Left ventricle myocardium superior (tissue), 1 donor: ENCODE results near the gene AVL9. TPM values are rescaled to one million over a fixed set of nuclear protein-coding genes. Genes with fewer than 3 reads are reported as not detected.
A peak's percentile ranks its signal among the peaks of the same experiment; 100 is the strongest.
"Not testable (repeated sequence)": the region's sequence is repeated elsewhere in the genome, so short reads cannot be mapped to it uniquely, and the experiment has no call there.

Source experiments
- ATAC-seq: fragments of 200-7000 bp; cut with Tn5 transposase; one replicate; pipeline ENCODE4 v1.9.1; 2020; ENCODE audit warnings: mild to moderate bottlenecking, moderate library complexity
- DNase-seq: peaks from one replicate; pipeline ENCODE4 v3.0.0-alpha.2; 2020
- intact Hi-C: fragments of 100-400 bp; cut with micrococcal nuclease; formaldehyde crosslinking; loops from one replicate; pipeline ENCODE4 v1.11.0; 2022
- long read RNA-seq: library from polyadenylated mRNA; unstranded; transcript quantifications from one replicate; pipeline ENCODE4 v2.0.0, GENCODE V29; 2021
- total RNA-seq: library from RNA; stranded (reverse); fragmentation: NEBNext Ultra II Directional; extraction: Animal tissue kit (Norgen Biotek cat#: 25700); gene quantifications from one replicate; pipeline ENCODE4 v1.2.1, GENCODE V29; 2021
- donor health status: DM: no; HTN: yes; CAD: no; lungs with severe emphysema.

The AVL9 gene
- 12.8 TPM for total RNA-seq
- long read RNA-seq, full-length matches to known transcripts: 3 of 6 reads
- long read RNA-seq, partial matches to known transcripts: 0 of 6 reads
- long read RNA-seq, other reads (novel, unspliced or antisense): 3 of 6 reads

DNA sequence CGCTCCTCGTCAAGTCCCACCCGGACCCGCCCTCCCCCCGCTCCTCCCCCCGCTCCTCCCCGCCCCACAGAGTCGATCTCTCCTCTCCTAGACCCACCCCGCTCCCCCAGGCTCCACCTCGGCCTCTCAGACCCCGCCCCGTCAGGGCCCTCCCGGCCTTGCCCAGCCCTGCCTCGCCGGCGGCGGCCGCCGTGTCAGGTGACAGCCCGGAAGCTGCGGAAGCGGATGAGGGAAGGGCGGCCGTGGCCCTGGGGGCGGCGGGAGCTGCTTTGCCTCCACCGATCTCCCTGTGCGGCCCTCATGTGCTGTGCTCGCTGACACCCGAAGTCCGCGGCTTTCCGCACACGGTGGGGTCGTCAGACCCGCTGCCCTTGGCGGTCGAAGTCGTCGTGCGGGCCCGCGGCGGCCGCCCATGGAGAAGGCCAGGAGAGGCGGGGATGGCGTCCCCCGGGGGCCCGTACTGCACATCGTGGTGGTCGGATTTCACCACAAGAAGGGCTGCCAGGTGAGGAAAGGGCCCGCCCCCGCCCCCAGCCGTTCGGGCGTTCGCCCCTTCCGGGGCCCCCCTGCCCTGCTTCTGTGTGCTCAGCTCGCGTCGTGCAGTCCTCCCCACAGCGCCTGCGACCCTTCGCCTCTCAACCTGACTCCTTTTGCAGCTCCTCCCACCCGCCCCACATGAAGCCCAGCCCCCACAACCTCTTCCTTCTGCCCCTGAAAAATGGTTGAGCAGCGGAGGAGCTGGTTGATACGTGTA is at the start of gene AVL9:
TSS of gene AVL9 (plus strand) at position 192 of the 754 bp plus-strand sequence. CDS start at position 413, 221 bp downstream.
- ATAC-seq: peak; percentile 98
- intact Hi-C loops: no loop called here

DNA sequence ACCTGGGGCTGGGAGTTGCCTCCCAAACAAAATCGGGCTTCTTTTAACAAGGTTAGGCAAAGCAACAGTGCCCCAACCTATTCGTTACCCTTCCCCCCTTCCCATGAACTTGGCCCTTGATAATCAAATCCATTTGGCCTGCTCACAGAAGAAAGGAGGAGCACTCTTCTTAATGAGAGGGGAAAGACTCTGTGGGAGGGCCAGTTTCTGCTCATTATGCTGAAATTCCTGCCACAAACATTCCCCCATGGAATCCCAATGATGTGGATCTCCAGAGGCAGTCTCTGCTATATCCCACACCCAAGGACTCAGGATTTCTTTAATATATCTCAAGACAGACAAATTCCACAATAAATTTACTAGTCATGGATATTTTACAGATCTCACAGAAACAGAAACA is 48.1 kb upstream of the AVL9 start:
- intact Hi-C loops: no loop called here
- no peak for ATAC-seq
- no peak for DNase-seq

More for the DNA sequence above, at the start of gene AVL9:
- DNase-seq: peak; percentile 99

DNA sequence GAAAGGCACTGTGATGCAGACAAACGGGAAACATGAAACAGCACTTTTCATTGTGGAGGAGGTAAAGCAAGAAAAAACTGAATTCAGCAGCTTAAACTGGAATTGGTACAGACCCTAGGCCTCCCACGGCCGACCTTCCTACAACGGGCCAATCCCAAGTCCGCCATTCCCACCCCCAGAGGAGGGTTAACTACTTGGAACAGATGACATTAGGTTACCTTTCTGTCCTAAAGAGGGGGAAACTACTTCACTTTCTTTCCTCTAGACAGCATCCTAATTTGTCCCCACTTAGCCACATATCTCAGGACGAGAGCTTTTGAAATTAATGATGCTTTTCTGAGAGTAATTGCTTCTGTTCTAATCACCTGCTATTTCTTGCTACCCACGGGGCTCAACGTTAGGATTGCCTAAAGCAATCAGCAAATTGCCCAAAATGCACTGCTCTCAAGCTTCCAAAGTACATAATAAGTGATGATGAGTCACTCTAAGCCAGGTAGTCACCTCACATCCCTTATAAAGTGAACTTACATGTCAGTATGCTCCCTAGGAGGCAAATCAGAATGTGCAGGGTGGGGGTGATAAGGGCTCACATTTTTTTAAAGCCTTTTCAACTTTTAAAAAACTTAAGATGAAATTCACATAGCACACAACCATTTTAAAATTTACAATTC is 41.8 kb upstream of the AVL9 start:
- ATAC-seq (no peak), DNase-seq (no peak)
- intact Hi-C loops: no loop called here

DNA sequence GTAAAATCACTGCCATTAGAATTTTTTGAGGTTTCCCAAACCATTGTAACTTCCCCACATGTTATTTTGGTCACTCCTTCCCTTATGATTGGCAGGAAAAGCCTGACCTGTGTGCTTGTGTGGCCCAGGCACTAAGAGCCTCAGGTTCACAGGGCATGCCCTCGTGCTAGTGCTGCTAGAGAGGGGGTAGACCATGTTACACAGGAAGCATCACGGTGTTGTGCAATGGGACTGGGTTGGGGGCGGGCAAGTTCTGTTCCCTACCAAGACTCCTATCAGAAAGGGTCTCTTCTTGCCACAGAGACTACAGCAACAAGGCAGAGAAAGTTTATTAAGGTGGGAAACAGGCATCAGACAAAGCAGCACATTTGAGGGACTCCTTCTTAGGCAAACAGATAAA is 37.3 kb upstream of the AVL9 start:
- intact Hi-C loops: no loop called here
- DNase-seq (no peak), ATAC-seq (no peak)

DNA sequence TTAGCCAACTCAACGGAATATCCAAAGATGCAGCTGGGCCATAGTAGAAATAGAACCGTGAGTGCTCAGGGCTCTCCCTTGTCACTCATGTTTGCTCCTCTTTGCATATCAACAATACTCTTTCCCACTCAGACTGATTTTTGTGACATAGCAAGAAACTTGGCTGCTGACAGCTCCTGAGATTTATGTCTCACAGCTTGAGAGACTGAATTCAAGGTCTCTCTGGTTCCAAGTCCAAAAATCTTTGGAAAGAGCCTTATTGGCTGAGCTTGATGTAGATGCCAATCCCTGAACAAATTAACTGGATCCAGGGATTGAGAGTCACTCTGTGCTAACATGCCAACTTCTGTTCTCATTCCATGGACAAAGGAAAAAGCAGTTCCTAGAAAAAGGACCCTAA is 35.5 kb upstream of the AVL9 start:
- DNase-seq (no peak), ATAC-seq (no peak)
- intact Hi-C loops: no loop called here

DNA sequence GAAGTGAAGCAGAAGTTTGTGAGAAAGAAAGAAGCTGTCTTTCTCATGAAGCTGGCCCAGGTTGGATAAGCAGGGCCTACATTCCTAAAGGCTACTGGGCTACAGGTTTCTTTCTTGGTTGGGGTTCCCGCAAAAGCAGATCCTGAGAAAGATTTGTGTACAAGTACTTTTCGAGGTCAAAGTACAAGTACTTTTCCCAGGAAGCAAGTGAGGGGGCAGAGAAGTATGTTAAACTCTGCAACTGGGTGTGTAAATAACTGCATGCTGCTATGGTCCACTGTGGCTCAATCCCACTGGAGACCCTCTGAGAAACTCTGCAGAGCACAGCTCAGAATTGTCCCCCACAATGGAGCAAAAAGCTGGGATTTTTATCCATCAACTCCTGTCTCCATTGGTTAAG is 33.8 kb upstream of the AVL9 start:
- DNase-seq (no peak), ATAC-seq (no peak)
- intact Hi-C loops: no loop called here

DNA sequence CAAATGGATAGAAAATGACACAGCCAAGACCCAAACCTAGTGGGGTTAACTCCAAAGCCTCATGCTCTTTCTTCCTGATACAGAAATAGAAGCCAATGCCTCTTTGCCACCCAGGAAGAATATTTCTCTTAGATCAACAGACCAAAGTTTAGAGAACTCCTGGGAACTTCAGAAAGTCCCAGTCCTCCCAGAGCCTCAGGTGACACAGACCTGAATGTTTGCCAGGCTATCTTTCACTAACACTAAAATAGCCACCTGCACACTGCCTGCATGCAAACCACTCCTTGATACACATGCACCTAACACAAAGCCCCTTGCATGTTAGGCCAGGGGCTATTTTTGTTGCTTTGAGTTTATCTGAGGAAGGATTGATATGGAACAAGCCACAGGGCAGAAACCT is 32.8 kb upstream of the AVL9 start:
- ATAC-seq: no peak
- no peak for DNase-seq
- intact Hi-C loops: no loop called here

DNA sequence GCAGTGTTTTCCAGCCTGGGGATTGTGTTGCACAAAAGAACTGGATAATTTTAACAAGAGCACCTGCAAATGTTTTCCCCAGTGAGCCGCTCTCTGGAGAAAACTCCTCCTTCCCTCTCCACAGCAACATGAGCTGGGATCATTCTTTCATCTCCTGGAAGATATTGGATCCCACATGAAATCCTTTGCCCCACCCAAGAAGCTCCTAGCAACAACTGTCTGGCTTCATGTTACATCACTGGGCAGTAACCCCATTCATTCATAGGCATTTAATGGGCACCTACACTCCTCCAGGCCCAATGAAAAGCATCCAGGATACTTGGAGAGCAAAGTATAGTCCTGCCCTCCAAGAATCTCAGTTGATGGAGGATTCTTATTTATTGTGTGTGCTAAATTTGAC is 32.3 kb upstream of the AVL9 start:
- intact Hi-C loops: no loop called here
- ATAC-seq (no peak), DNase-seq (no peak)

DNA sequence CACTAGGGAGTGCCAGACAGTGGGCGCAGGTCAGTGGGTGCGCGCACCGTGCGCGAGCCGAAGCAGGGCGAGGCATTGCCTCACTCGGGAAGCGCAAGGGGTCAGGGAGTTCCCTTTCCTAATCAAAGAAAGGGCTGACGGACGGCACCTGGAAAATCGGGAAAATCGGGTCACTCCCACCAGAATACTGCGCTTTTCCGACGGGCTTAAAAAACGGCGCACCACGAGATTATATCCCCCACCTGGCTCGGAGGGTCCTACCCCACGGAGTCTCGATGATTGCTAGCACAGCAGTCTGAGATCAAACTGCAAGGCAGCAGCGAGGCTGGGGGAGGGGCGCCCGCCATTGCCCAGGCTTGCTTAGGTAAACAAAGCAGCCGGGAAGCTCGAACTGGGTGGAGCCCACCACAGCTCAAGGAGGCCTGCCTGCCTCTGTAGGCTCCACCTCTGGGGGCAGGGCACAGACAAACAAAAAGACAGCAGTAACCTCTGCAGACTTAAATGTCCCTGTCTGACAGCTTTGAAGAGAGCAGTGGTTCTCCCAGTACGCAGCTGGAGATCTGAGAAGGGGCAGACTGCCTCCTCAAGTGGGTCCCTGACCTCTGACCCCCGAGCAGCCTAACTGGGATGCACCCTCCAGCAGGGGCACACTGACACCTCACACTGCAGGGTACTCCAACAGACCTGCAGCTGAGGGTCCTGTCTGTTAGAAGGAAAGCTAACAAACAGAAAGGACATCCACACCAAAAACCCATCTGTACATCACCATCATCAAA is 30.5 kb upstream of the AVL9 start:
- ATAC-seq, intact Hi-C loops, DNase-seq: not testable (repeated sequence)

DNA sequence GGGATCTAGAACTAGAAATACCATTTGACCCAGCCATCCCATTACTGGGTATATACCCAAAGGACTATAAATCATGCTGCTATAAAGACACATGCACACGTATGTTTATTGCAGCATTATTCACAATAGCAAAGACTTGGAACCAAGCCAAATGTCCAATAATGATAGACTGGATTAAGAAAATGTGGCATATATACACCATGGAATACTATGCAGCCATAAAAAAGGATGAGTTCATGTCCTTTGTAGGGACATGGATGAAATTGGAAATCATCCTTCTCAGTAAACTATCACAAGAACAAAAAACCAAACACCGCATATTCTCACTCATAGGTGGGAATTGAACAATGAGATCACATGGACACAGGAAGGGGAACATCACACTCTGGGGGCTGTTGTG is 25.3 kb upstream of the AVL9 start:
- intact Hi-C loops: loop anchor here (10.0 kb wide), 1 partner anchor 725 kb away; no protein-coding TSS in a partner anchor
- not testable (repeated sequence) for ATAC-seq

DNA sequence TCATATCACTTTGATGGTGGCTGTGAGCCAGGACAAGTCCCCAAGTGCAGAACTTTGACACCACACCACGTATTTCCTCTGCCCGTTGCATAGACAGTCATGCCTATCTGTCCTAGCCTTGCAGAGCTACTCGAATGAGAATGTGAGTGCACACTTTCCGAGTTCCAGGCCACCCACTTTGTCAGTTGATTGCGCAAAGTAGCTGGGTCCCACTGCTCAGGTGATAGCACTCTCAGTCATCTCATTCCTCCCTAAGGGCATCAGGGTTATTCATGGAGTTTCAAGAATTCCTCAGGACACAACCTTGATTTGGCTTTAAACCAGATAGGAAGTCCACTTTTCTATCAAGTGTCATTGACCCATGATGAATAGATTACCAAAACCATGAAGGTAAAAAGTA is 24.4 kb upstream of the AVL9 start:
- no peak for DNase-seq
- intact Hi-C loops: loop anchor here (10.0 kb wide), 1 partner anchor 726 kb away; no protein-coding TSS in a partner anchor
- ATAC-seq: no peak

More for the DNA sequence above, 25.3 kb upstream of the AVL9 start:
- not testable (repeated sequence) for DNase-seq

DNA sequence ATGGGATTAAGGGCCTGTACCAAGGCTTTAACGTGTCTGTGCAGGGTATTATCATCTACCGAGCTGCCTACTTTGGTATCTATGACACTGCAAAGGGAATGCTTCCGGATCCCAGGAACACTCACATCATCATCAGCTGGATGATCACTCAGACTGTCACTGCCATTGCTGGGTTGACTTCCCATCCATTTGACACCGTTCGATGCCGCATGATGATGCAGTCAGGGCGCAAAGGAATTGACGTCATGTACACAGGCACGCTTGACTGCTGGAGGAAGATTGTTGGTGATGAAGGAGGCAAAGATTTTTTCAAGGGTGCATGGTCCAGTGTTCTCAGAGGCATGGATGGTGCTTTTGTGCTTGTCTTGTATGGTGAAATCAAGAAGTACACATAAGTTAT is 23.3 kb upstream of the AVL9 start:
- DNase-seq: no peak
- ATAC-seq: no peak
- intact Hi-C loops: loop anchor here (10.0 kb wide), 1 partner anchor 727 kb away; no protein-coding TSS in a partner anchor

DNA sequence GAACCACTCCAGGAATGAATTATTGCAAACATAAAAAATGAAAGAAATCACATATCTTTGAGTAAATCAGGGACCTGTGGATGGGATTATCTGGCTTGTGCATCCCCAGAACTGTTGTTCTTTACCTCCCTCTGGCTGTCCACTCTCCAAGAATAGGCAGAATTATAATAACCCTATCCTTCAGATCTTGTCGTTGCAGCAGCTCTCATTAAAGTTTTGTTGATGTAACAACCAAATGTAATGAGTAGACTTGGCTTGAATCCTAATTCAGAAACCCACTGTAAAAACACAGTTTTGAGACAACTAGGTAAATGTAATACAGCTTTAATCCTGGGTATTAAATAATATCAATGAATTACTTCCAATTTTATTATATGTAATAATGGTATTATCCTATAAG is 21.3 kb upstream of the AVL9 start:
- intact Hi-C loops: loop anchor here (10.0 kb wide), 1 partner anchor 729 kb away; no protein-coding TSS in a partner anchor
- no peak for ATAC-seq
- DNase-seq: no peak

DNA sequence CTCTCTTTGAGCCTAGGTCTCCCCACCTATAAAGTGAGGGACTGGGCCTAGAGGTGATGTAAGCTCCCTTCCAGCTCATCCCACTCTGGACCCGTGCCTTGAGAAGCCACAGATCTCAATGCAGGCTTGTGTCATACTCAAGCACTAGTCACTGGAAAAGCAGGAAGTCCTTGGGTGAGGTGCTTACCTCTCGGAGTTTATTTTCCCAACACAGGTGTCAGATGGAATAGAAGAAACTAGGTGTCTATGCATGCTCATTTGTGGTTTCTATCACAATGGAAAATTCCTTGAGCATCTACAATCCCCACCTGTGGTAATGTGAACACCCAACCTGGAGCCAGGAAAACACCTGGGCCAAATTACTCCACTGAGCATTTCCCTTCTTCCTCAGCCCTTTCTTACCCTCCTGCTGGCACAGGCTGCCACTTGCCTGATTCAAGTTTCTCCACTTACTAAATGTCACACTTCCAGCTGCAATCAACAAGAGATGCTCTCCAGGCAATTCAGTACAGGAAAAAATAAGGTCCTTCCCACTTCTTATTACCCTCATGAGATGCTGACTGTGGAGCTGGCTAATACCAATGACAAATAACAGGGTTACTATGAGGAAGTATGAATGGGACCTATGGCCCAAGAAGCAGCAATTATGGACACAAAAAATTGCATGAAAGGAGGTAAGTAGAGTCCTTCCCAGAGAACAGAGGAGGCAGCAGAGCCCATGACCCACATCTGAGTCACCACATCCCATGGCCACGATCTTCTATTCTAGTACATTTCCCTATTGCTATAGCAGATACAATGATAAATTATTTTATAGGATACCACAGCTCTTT is 18.3 kb upstream of the AVL9 start:
- DNase-seq: no peak
- intact Hi-C loops: loop anchor here (5.0 to 10.0 kb wide), 2 partner anchors 270 to 732 kb away; no protein-coding TSS in a partner anchor
- ATAC-seq: no peak

DNA sequence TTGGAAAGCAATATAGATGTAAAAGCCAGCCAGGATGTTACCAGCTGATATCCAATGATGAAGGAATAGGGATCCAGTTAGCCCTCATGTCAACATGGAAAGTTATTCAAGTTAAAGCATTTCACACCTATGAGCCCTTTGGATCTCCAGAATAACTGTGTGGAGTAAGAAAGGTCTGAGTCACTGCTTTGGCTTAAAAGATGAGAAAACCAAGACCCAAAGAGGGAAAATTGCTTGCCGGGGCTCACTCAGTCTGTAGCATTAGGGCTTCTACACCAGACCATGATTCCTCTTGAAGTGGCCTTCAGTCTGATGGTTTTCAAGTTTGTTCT is 17.7 kb upstream of the AVL9 start:
- intact Hi-C loops: loop anchor here (5.0 to 10.0 kb wide), 2 partner anchors 270 to 733 kb away; no protein-coding TSS in a partner anchor
- ATAC-seq (no peak), DNase-seq (no peak)

DNA sequence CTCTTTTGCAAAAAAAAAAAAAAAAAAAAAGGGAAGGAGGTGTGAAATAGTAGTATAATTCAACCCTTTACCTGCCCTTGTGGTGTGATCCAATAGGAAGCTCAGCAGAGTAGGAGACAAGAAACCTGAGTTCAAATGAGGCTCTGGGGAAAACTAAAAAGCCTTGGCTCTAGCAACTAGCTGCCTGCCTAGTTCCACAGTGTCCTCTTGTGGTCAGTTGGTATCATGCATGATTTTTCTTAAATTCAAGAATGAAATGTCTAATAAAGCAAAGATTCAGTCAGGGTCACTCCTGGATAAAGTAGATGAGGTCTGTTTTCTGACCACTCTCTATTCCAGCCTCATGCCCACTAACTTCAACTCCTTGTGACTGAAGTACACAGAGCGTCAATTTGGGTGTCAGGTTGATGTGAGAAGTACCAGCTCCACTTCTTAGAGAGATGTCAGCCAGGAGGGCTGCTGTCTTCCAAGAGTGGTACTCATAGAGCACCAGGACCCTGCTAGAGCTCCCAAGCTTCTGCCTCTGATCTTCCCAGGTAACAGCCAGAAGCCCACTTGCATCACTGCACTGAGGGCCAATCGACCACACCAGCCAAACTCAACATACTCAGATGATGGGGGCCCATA is 15.6 kb upstream of the AVL9 start:
- ATAC-seq (no peak), DNase-seq (no peak)
- intact Hi-C loops: loop anchor here (5.0 to 10.0 kb wide), 2 partner anchors 272 to 735 kb away; no protein-coding TSS in a partner anchor

DNA sequence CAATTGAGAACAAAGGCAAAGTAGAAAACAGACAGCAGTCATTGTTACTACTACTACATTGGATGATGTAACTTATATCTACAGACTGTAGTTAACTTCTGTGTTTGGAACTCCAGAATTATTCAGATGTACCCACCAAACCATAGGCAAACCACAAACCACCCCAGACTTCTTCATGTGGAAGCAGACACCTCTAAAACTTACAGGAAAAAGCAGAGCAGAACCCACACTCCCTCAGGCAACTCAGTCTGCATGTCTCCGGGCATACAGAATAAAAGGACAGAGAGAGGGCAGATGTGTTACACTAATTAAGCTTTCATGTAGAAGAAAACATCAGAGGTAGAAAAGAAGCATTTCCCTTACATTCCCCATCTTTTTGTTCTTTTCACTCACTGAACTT is 14.1 kb upstream of the AVL9 start:
- ATAC-seq (no peak), DNase-seq (no peak)
- intact Hi-C loops: no loop called here

DNA sequence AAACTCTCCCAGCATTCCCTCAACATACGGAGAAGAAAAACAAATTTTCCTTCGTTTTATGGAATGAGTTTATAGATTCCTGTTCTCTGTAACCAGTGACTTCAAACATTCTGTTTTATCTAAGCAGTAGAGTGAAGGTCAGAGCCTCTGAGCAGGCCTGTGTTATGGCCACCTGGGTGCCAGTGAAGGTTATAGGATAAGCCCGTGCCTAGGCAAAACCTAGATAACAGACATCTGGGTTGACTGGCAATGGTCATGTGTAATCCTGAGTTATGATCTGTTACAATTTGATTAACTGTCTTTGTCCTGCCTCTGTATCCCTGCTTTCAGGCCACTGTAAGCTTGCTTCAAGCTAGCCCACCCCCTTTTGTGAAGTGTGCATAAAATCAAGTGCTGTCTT is 13.4 kb upstream of the AVL9 start:
- ATAC-seq (peak; percentile 66), DNase-seq (no peak)
- intact Hi-C loops: no loop called here
